HEK293T (cell line): Measurements from ENCODE around the gene BCL2A1.
"Not testable (repeated sequence)": the region's sequence is repeated elsewhere in the genome, so short reads cannot be mapped to it uniquely, and the experiment has no call there.

ENCODE experiments used
- ARNT ChIP-seq: fragments of 450-650 bp; IDR thresholded peaks from 2 replicates; pipeline ENCODE4 v1.6.1; 2017; ENCODE audit warnings: mild to moderate bottlenecking
- ELF4 ChIP-seq: fragments of 450-650 bp; IDR thresholded peaks from 2 replicates; pipeline ENCODE4 v1.6.1; 2017; ENCODE audit warnings: antibody characterized with exemption
- L3MBTL2 ChIP-seq: fragments of 450-650 bp; conservative IDR thresholded peaks from 2 replicates; pipeline ENCODE4 v1.6.1; 2016; ENCODE audit warnings: mild to moderate bottlenecking
- LEF1 ChIP-seq: fragments of 450-650 bp; IDR thresholded peaks from 2 replicates; pipeline ENCODE4 v1.6.1; 2017; ENCODE audit warnings: mild to moderate bottlenecking, borderline replicate concordance

DNA sequence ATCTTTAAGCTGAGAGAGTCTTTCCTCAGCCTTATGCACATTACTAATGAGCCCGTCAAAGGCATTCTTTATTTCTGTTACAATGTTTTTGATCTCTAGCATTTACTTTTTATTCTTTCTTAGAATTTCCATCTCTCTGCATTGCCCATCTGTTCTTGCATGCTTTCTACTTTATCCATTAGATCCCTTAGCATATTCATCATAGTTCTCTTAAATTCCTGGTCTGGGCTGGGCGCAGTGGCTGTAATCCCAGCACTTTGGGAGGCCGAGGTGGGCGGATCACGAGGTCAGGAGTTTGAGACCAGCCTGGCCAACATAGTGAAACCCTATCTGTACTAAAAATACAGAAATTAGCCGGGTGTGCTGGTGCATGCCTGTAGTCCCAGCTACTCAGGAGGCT, 49.2 kb upstream of the BCL2A1 start:
- not testable (repeated sequence) for TF ChIP-seq L3MBTL2, ELF4, ARNT, LEF1
